Peyer's patch (tissue), 4 donors: ENCODE results near the gene ZBTB20.

Experiments used
- POLR2A ChIP-seq, 2 donors: fragments of 450-650 bp; IDR thresholded peaks; one replicate each; pipeline ENCODE4 v1.5.1; 2017; ENCODE audit warnings: antibody characterized with exemption in 2 of 2, mild to moderate bottlenecking in 2 of 2, moderate library complexity in 2 of 2
- TF ChIP-seq, protein P1 (sequence below), 6 experiments: fragments of 450-650 bp in 4 of 6; fragments of 200-600 bp in 2 of 6; sonication (generic) in 1 of 6; IDR thresholded peaks; one replicate each; pipeline ENCODE4 v1.5.1; 2017 to 2019; ENCODE audit warnings: antibody characterized with exemption in 6 of 6, mild to moderate bottlenecking in 3 of 6, moderate library complexity in 1 of 6

DNA sequence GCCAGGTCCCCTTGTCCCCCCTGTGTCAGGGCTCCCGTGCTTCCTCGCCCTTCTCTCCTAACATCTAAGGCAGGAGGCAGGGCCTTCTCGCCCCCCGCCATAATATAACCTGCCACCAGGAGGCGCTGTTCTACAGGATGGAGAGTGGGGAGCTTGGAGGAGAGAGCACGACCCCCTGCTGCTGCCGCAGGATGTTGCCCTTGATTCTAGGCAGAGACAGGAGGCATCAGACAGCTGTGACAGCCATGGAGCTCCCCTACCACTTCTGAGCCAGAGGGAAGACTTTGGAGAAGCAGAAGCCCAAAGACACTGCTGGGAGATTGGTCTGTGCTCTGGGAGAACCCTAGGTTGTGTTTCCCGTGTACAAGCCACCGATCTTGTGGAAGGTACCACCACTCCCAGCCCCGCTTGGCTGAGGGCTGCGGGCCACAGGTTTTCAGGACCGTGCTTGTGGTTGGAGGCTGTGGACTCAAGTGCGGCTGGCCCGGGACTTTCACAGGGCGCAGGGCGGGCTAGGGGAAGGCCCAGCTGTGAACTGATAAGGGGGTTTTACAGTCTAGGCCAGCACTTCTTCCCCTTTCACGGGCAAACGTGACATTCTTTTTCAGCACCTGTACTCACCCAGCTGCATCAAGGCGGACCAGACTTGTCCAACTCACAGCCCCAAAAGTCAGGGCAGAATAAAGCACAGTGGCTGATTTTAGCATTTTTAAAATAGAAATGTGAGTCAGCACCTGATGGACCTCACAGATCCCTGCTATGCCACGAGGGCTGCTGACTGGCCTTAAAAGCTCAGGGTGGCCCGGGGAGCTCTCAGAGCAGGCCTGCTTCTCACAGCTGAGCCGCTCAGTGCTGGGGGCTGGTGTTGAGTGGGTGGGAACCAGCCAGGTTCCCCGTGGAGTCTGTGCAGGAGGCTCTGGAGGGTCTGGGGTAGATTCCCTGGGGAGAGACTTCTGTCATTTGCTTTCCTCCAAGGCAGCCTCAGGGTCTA, 855.9 kb downstream of the ZBTB20 start:
- TF ChIP-seq, protein P1, sequence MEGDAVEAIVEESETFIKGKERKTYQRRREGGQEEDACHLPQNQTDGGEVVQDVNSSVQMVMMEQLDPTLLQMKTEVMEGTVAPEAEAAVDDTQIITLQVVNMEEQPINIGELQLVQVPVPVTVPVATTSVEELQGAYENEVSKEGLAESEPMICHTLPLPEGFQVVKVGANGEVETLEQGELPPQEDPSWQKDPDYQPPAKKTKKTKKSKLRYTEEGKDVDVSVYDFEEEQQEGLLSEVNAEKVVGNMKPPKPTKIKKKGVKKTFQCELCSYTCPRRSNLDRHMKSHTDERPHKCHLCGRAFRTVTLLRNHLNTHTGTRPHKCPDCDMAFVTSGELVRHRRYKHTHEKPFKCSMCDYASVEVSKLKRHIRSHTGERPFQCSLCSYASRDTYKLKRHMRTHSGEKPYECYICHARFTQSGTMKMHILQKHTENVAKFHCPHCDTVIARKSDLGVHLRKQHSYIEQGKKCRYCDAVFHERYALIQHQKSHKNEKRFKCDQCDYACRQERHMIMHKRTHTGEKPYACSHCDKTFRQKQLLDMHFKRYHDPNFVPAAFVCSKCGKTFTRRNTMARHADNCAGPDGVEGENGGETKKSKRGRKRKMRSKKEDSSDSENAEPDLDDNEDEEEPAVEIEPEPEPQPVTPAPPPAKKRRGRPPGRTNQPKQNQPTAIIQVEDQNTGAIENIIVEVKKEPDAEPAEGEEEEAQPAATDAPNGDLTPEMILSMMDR (IDR thresholded peaks at IDR 0.05): peak; percentile 63 to 92 (median 86)
- no peak for TF ChIP-seq POLR2A (IDR thresholded peaks at IDR 0.05)
